PC-9 (cell line): Measurements from ENCODE around the gene BTN1A1.

ENCODE experiments used
- CTCF ChIP-seq: fragments of 200-600 bp; sonication (generic); conservative IDR thresholded peaks from 2 replicates; pipeline ENCODE4 v1.6.1; 2017; ENCODE audit warnings: mixed run types, antibody characterized with exemption, mild to moderate bottlenecking, moderate library complexity
- EZH2 ChIP-seq: fragments of 200-600 bp; sonication (generic); IDR thresholded peaks from 2 replicates; pipeline ENCODE4 v1.8.0; 2017; ENCODE audit warnings: antibody characterized with exemption, low read depth

DNA sequence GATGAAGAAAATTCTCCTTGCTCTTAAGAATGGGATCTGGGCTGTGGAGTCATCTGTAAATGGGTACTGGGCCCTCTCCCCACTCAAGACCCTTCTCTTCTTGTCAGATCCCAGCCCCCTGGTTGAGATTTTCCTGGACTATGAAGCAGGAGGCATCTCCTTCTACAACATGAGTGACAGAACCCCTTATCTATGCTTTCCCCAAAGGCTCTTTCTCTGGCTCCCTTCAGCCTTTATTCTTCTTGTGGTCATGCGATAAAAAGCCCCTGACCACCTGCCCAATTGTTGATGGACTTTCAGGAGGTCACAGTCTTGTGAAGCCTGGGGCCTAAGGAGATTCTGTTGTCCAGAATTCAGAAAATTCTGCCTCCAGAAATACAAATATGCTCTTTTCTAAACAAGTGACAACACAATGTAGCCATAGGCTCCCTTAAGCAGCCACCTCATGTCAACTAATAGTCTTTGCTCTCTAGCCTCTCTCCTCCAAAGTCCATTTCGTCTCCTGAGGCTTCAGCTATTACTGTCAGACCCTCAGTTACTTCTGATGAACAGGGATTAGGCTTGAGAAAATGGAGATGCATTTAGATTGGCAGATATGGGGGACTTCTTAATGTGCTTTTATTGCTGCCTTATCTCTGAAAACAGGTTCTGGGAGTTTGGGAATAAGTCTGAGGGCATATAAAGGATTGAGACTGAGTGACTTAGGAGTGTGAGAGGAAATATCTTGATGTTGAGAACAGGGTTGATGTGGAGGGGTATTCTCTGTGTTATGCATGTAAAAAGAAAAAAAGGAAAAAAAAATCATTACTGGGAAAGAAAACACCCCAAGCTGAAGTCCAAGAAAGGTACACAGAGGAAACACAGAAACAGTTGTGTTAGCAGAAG, 21.8 kb upstream of the BTN1A1 start:
- TF ChIP-seq CTCF (no peak), EZH2 (no peak)
